Vagina (tissue), 2 donors: ENCODE measurements around the gene LYPD3. TPM values are rescaled to one million over a fixed set of nuclear protein-coding genes. Genes with fewer than 3 reads are reported as not detected.

Experiments used
- DNase-seq, 2 donors: peaks; one replicate each; pipeline ENCODE4 v3.0.0-alpha.2; 2017; ENCODE audit errors: extremely low spot score in 2 of 2
- H3K27ac ChIP-seq: fragments of 200-600 bp; sonication (generic); one replicate; pipeline ENCODE4 v1.5.1; 2019
- H3K27me3 ChIP-seq: fragments of 200-600 bp; sonication (generic); one replicate; pipeline ENCODE4 v1.5.1; 2019
- H3K36me3 ChIP-seq, 2 donors: fragments of 200-600 bp; sonication (generic); one replicate each; pipeline ENCODE4 v1.5.1; 2017 to 2019
- H3K4me1 ChIP-seq: fragments of 200-600 bp; sonication (generic); one replicate; pipeline ENCODE4 v1.5.1; 2019
- H3K4me3 ChIP-seq, 2 donors: fragments of 200-600 bp; sonication (generic); 1 replicate in 1 of 2; 2 replicates in 1 of 2; pipeline ENCODE4 v1.5.1; 2016 to 2019
- H3K9me3 ChIP-seq: fragments of 200-600 bp; sonication (generic); one replicate; pipeline ENCODE4 v1.5.1; 2019
- CTCF ChIP-seq, 3 experiments: fragments of 450-650 bp in 2 of 3; fragments of 200-600 bp in 1 of 3; sonication (generic) in 1 of 3; IDR thresholded peaks; one replicate each; pipeline ENCODE4 v1.5.1; 2017 to 2019; ENCODE audit warnings: antibody characterized with exemption in 3 of 3, mild to moderate bottlenecking in 2 of 3, moderate library complexity in 2 of 3
- POLR2A ChIP-seq, 2 donors: fragments of 450-650 bp; IDR thresholded peaks; one replicate each; pipeline ENCODE4 v1.6.1; 2017; ENCODE audit warnings: antibody characterized with exemption in 2 of 2, mild to moderate bottlenecking in 2 of 2, moderate library complexity in 2 of 2
- POLR2AphosphoS5 ChIP-seq, 2 donors: sonication (generic); formaldehyde crosslinking; IDR thresholded peaks; one replicate each; pipeline ENCODE4 v1.9.0; 2017; ENCODE audit warnings: antibody characterized with exemption in 2 of 2, mild to moderate bottlenecking in 2 of 2, low read depth in 1 of 2; ENCODE audit not compliant: insufficient read depth in 1 of 2
- intact Hi-C: fragments of 100-400 bp; cut with DNase I; formaldehyde crosslinking; loops from one replicate; pipeline ENCODE4 v1.15.1; 2023
- total RNA-seq: library from RNA; depleted of rRNA; stranded (reverse); fragments of >200 nt; gene quantifications from one replicate; pipeline ENCODE4 v1.2.3, GENCODE V29; 2016

LYPD3 gene
- total RNA-seq, 1 donor from 2014 or later, result 247 TPM

- TF ChIP-seq CTCF (IDR thresholded peaks at IDR 0.05) (no peak), POLR2A (IDR thresholded peaks at IDR 0.05) (no peak), POLR2AphosphoS5 (IDR thresholded peaks at IDR 0.05; ENCODE audit: insufficient read depth in 1 of 2, low read depth in 1 of 2) (no peak)
- Histone ChIP-seq H3K9me3 (no peaks in the 10 kb centered on the region), H3K27ac (no peak overlapping the region), H3K4me3 (no peak overlapping the region), H3K36me3 (peaks cover 0 to 11% of the 10 kb centered on the region in 2 donors), H3K27me3 (no peaks in the 10 kb centered on the region), H3K4me1 (no peaks in the 10 kb centered on the region)
- DNase-seq, result no peak
- intact Hi-C loops, result no loop called here
These were observed 16.3 kb upstream of the LYPD3 start for GRCh38 chr19:43481701-43482100.

- DNase-seq, result no peak
- intact Hi-C loops, result no loop called here
- H3K36me3 ChIP-seq, result peaks cover 0 to 11% of the 10 kb centered on the region in 2 donors
- H3K4me1 ChIP-seq, result peaks cover 2% of the 10 kb centered on the region
- no peaks in the 10 kb centered on the region for H3K27me3 ChIP-seq
- no peak for TF ChIP-seq POLR2A (IDR thresholded peaks at IDR 0.05)
- no peak for TF ChIP-seq CTCF (IDR thresholded peaks at IDR 0.05)
- no peak for TF ChIP-seq POLR2AphosphoS5 (IDR thresholded peaks at IDR 0.05; ENCODE audit: insufficient read depth in 1 of 2, low read depth in 1 of 2)
- no peaks in the 10 kb centered on the region for H3K9me3 ChIP-seq
- H3K4me3 ChIP-seq, result no peak overlapping the region
- H3K27ac ChIP-seq, result no peak overlapping the region
These were observed 15.2 kb upstream of the LYPD3 start for GRCh38 chr19:43480574-43480973.

- no peak overlapping the region for H3K27ac ChIP-seq
- no peak overlapping the region for H3K4me3 ChIP-seq
- intact Hi-C loops, result no loop called here
- DNase-seq, result no peak
- TF ChIP-seq CTCF (IDR thresholded peaks at IDR 0.05), result no peak
- TF ChIP-seq POLR2A (IDR thresholded peaks at IDR 0.05), result no peak
- TF ChIP-seq POLR2AphosphoS5 (IDR thresholded peaks at IDR 0.05; ENCODE audit: insufficient read depth in 1 of 2, low read depth in 1 of 2), result no peak
- no peaks in the 10 kb centered on the region for H3K9me3 ChIP-seq
- peaks cover 0 to 11% of the 10 kb centered on the region in 2 donors for H3K36me3 ChIP-seq
- no peaks in the 10 kb centered on the region for H3K27me3 ChIP-seq
- peaks cover 5% of the 10 kb centered on the region for H3K4me1 ChIP-seq
These were observed 14.7 kb upstream of the LYPD3 start for GRCh38 chr19:43479961-43480561.

- no peaks in the 10 kb centered on the region for H3K27me3 ChIP-seq
- peaks cover 0 to 11% of the 10 kb centered on the region in 2 donors for H3K36me3 ChIP-seq
- H3K4me3 ChIP-seq, result no peak overlapping the region
- no peak for DNase-seq
- TF ChIP-seq POLR2A (IDR thresholded peaks at IDR 0.05) (no peak), POLR2AphosphoS5 (IDR thresholded peaks at IDR 0.05; ENCODE audit: insufficient read depth in 1 of 2, low read depth in 1 of 2) (no peak), CTCF (IDR thresholded peaks at IDR 0.05) (no peak)
- intact Hi-C loops, result no loop called here
- H3K27ac ChIP-seq, result no peak overlapping the region
- H3K9me3 ChIP-seq, result no peaks in the 10 kb centered on the region
- H3K4me1 ChIP-seq, result peaks cover 14% of the 10 kb centered on the region
These were observed 13.8 kb upstream of the LYPD3 start for GRCh38 chr19:43479226-43479625.

- Histone ChIP-seq H3K4me3 (no peak overlapping the region), H3K27me3 (no peaks in the 10 kb centered on the region), H3K4me1 (peaks cover 14% of the 10 kb centered on the region), H3K36me3 (peaks cover 0 to 11% of the 10 kb centered on the region in 2 donors), H3K9me3 (no peaks in the 10 kb centered on the region), H3K27ac (no peak overlapping the region)
- TF ChIP-seq POLR2A (IDR thresholded peaks at IDR 0.05) (no peak), CTCF (IDR thresholded peaks at IDR 0.05) (no peak), POLR2AphosphoS5 (IDR thresholded peaks at IDR 0.05; ENCODE audit: insufficient read depth in 1 of 2, low read depth in 1 of 2) (no peak)
- intact Hi-C loops, result no loop called here
- no peak for DNase-seq
These were observed 12.9 kb upstream of the LYPD3 start for GRCh38 chr19:43478323-43478722.
